ENCODE data around the gene AXL. TPM values are rescaled to one million over a fixed set of nuclear protein-coding genes. Genes with fewer than 3 reads are reported as not detected.

The AXL gene
- total and polyA plus RNA-seq, 4 donors, result 8.2 to 53.0 (median 31.0) TPM

DNA sequence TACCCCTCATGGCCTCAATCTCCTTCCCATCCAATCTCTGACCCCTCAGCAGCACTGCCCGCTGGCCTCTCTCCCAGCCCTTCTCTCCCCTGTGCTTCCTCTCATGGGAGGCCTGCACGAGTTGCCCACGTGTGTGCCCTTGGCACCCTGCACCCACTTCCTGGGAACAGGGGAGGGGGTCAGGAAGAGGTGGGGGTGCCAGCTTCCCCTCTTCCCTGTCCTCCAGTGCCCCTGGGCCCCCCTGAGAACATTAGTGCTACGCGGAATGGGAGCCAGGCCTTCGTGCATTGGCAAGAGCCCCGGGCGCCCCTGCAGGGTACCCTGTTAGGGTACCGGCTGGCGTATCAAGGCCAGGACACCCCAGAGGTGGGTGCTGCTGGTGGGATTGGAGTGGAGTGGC, 19.2 kb downstream of the AXL start:
- no peak overlapping the region for H3K4me3 ChIP-seq
- H3K4me1 ChIP-seq (ENCODE audit: control insufficient read depth in 5 of 5, insufficient read depth in 5 of 5, low read length in 5 of 5), result peaks cover 0 to 4% (median 0%) of the 10 kb centered on the region in 5 donors
- no peak for DNase-seq
- no peak overlapping the region for H3K27ac ChIP-seq (ENCODE audit: low read depth in 1 of 2, low read length in 1 of 2)
- peaks cover 0 to 44% (median 19%) of the 10 kb centered on the region in 4 donors for H3K36me3 ChIP-seq (ENCODE audit: control insufficient read depth in 4 of 4, insufficient read depth in 4 of 4, low read length in 4 of 4)
- no peak for ATAC-seq (ENCODE audit: insufficient read depth, low FRiP score)
- 73 to 81% methylated on average over 10 of the region's 10 CpGs for WGBS, 2 donors
- no peaks in the 10 kb centered on the region for H3K9me3 ChIP-seq (ENCODE audit: control insufficient read depth in 4 of 4, insufficient read depth in 3 of 4, low read length in 3 of 4)
- no peak overlapping the region for H3K9ac ChIP-seq (ENCODE audit: insufficient read depth in 1 of 2, low read length in 2 of 2)
- TF ChIP-seq, protein P1, sequence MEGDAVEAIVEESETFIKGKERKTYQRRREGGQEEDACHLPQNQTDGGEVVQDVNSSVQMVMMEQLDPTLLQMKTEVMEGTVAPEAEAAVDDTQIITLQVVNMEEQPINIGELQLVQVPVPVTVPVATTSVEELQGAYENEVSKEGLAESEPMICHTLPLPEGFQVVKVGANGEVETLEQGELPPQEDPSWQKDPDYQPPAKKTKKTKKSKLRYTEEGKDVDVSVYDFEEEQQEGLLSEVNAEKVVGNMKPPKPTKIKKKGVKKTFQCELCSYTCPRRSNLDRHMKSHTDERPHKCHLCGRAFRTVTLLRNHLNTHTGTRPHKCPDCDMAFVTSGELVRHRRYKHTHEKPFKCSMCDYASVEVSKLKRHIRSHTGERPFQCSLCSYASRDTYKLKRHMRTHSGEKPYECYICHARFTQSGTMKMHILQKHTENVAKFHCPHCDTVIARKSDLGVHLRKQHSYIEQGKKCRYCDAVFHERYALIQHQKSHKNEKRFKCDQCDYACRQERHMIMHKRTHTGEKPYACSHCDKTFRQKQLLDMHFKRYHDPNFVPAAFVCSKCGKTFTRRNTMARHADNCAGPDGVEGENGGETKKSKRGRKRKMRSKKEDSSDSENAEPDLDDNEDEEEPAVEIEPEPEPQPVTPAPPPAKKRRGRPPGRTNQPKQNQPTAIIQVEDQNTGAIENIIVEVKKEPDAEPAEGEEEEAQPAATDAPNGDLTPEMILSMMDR (IDR thresholded peaks at IDR 0.05; ENCODE audit: control extremely low read depth, extremely low read depth), result no peak
- no peaks in the 10 kb centered on the region for H3K27me3 ChIP-seq (ENCODE audit: control insufficient read depth in 3 of 3, insufficient read depth in 3 of 3, low read length in 2 of 3)

DNA sequence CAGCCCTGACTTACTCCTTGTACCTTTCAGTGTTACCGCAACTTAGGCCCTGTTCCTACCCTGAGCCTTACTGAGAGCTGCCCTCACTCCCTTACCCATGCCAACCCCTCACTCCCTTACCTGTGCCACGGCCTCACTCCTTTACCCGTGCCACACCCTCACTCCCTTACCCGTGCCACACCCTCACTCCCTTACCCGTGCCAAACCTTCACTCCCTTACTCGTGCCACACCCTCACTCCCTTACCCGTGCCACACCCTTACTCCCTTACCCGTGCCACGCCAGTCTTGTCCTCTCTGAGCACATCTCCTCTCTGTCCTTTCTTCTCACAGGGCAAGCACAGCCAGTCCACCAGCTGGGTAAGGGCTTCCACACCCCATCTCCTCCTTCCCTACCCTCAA, 20.3 kb downstream of the AXL start:
- Histone ChIP-seq H3K36me3 (ENCODE audit: control insufficient read depth in 4 of 4, insufficient read depth in 4 of 4, low read length in 4 of 4) (peaks cover 0 to 36% (median 18%) of the 10 kb centered on the region in 4 donors), H3K27ac (ENCODE audit: low read depth in 1 of 2, low read length in 1 of 2) (no peak overlapping the region), H3K4me1 (ENCODE audit: control insufficient read depth in 5 of 5, insufficient read depth in 5 of 5, low read length in 5 of 5) (peaks cover 0 to 4% (median 0%) of the 10 kb centered on the region in 5 donors), H3K9ac (ENCODE audit: insufficient read depth in 1 of 2, low read length in 2 of 2) (no peak overlapping the region), H3K9me3 (ENCODE audit: control insufficient read depth in 4 of 4, insufficient read depth in 3 of 4, low read length in 3 of 4) (no peaks in the 10 kb centered on the region), H3K27me3 (ENCODE audit: control insufficient read depth in 3 of 3, insufficient read depth in 3 of 3, low read length in 2 of 3) (no peaks in the 10 kb centered on the region), H3K4me3 (no peak overlapping the region)
- 84 to 85% methylated on average over 9 of the region's 9 CpGs for WGBS, 2 donors
- DNase-seq (no peak), ATAC-seq (ENCODE audit: insufficient read depth, low FRiP score) (no peak)
- TF ChIP-seq, protein P1 (IDR thresholded peaks at IDR 0.05; ENCODE audit: control extremely low read depth, extremely low read depth), result no peak

DNA sequence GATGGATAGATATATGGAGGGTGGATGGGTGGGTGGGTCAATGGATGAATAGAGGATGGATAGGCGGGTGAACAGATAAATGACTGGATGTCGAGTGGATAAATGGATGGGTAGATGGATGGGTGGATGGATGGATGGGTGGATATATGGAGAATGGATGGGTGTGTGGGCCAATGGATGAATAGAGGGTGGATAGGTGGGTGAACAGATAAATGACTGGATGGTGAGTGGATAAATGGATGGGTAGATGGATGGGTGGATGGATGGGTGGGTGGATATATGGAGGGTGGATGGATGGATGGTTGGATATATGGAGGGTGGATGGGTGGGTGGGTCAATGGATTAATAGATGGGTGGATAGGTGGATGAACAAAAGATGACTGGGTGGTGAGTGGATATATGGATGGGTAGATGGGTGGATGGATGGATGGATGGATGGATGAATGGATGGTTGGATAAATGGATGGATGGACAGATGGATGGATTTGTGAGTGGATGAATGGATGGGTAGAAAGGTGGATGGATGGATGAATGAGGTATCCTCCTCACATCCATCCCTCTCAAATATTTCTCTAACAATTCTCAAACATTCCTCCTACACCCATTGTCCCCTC, 21.0 kb downstream of the AXL start:
- TF ChIP-seq, protein P1 (IDR thresholded peaks at IDR 0.05; ENCODE audit: control extremely low read depth, extremely low read depth), result no peak

DNA sequence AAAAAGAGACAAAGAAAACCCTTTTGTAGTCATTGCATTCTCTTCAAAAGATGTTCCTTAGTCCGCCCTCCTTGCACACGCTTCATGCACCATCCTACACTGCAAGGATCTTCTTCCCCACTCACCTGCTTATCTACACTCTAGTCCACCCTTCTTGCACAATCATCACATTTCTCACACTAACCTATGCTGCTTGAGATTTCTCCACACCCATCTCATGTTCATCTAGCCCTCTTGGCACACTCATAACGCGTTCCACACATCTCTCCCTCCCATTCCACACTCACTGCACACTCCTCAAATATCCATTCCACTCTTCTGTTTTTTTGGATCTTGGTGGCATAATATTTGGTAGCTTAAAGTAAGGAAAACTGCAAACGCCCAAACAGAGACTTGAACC, 22.8 kb downstream of the AXL start:
- no peaks in the 10 kb centered on the region for H3K27me3 ChIP-seq (ENCODE audit: control insufficient read depth in 3 of 3, insufficient read depth in 3 of 3, low read length in 2 of 3)
- H3K36me3 ChIP-seq (ENCODE audit: control insufficient read depth in 4 of 4, insufficient read depth in 4 of 4, low read length in 4 of 4), result peaks cover 0 to 26% (median 19%) of the 10 kb centered on the region in 4 donors
- no peak overlapping the region for H3K27ac ChIP-seq (ENCODE audit: low read depth in 1 of 2, low read length in 1 of 2)
- 83 to 92% methylated on average over 5 of the region's 5 CpGs for WGBS, 2 donors
- H3K4me3 ChIP-seq, result no peak overlapping the region
- no peaks in the 10 kb centered on the region for H3K9me3 ChIP-seq (ENCODE audit: control insufficient read depth in 4 of 4, insufficient read depth in 3 of 4, low read length in 3 of 4)
- peaks cover 0 to 4% (median 0%) of the 10 kb centered on the region in 5 donors for H3K4me1 ChIP-seq (ENCODE audit: control insufficient read depth in 5 of 5, insufficient read depth in 5 of 5, low read length in 5 of 5)
- TF ChIP-seq, protein P1 (IDR thresholded peaks at IDR 0.05; ENCODE audit: control extremely low read depth, extremely low read depth), result no peak
- H3K9ac ChIP-seq (ENCODE audit: insufficient read depth in 1 of 2, low read length in 2 of 2), result no peak overlapping the region
- no peak for DNase-seq
- no peak for ATAC-seq (ENCODE audit: insufficient read depth, low FRiP score)

More for the DNA sequence above, 21.0 kb downstream of the AXL start:
- no peak for DNase-seq
- no peaks in the 10 kb centered on the region for H3K9me3 ChIP-seq (ENCODE audit: control insufficient read depth in 4 of 4, insufficient read depth in 3 of 4, low read length in 3 of 4)
- H3K27ac ChIP-seq (ENCODE audit: low read depth in 1 of 2, low read length in 1 of 2), result no peak overlapping the region
- no peak overlapping the region for H3K9ac ChIP-seq (ENCODE audit: insufficient read depth in 1 of 2, low read length in 2 of 2)
- no peak overlapping the region for H3K4me3 ChIP-seq
- no peaks in the 10 kb centered on the region for H3K27me3 ChIP-seq (ENCODE audit: control insufficient read depth in 3 of 3, insufficient read depth in 3 of 3, low read length in 2 of 3)
- WGBS, 2 donors, result 93 to 96% methylated on average over 2 of the region's 2 CpGs
- H3K4me1 ChIP-seq (ENCODE audit: control insufficient read depth in 5 of 5, insufficient read depth in 5 of 5, low read length in 5 of 5), result peaks cover 0 to 4% (median 0%) of the 10 kb centered on the region in 5 donors
- ATAC-seq (ENCODE audit: insufficient read depth, low FRiP score), result no peak
- peaks cover 0 to 32% (median 17%) of the 10 kb centered on the region in 4 donors for H3K36me3 ChIP-seq (ENCODE audit: control insufficient read depth in 4 of 4, insufficient read depth in 4 of 4, low read length in 4 of 4)
